K562 treated with DMSO at 1 percent for 24 hours (cell line): Measurements from ENCODE around the gene CACNG5. TPM values are rescaled to one million over a fixed set of nuclear protein-coding genes. Genes with fewer than 3 reads are reported as not detected.

ENCODE experiments used
- total RNA-seq: library from RNA; unstranded; fragments of 300-600 nt; gene quantifications from 2 replicates; pipeline ENCODE4 v1.2.3, GENCODE V29; 2022; ENCODE audit warnings: low read depth; ENCODE audit not compliant: insufficient read depth

Gene CACNG5
- not detected in 2 replicates for total RNA-seq

GRCh38 chr17:66834919-66835454 is at the start of gene CACNG5:
CACNG5 (plus strand) TSS chr17:66835117; CDS start chr17:66877333, 42,216 bp downstream.

Other genes with a start within 250 kb of the CACNG5 start
- not detected in 2 replicates for gene CACNG4, start 129.6 kb downstream of the CACNG5 start, total RNA-seq
- gene CACNG1, start 209.4 kb downstream of the CACNG5 start, total RNA-seq: not detected in 2 replicates